Tongue (tissue), 2 donors: ENCODE data around the gene RUVBL1. TPM values are rescaled to one million over a fixed set of nuclear protein-coding genes. Genes with fewer than 3 reads are reported as not detected.

Experiments
- DNase-seq: peaks from one replicate; pipeline ENCODE4 v3.0.0-alpha.2; 2015
- total RNA-seq: library from RNA; depleted of rRNA; stranded (reverse); fragments of >200 nt; gene quantifications from one replicate; pipeline ENCODE4 v1.2.3, GENCODE V29; 2014

The RUVBL1 gene
- total RNA-seq, 1 donor from 2014 or later: 30.6 TPM

GRCh38 chr3:128133273-128133883 is 9.8 kb upstream of the RUVBL1 start:
- DNase-seq: peak; percentile 15

GRCh38 chr3:128131897-128132646 is 8.5 kb upstream of the RUVBL1 start:
- DNase-seq: no peak

- DNase-seq: no peak
Measured at GRCh38 chr3:128128251-128128650, 4.6 kb upstream of the RUVBL1 start.

GRCh38 chr3:128127236-128127635 is 3.6 kb upstream of the RUVBL1 start:
- no peak for DNase-seq

- DNase-seq: no peak
Measured at GRCh38 chr3:128123156-128123537, 465 bp downstream of the RUVBL1 start.

GRCh38 chr3:128122013-128122412 is 1.6 kb downstream of the RUVBL1 start:
- DNase-seq: no peak

- no peak for DNase-seq
Measured at GRCh38 chr3:128113817-128114794, 9.5 kb downstream of the RUVBL1 start.

- no peak for DNase-seq
Measured at GRCh38 chr3:128112357-128112968, 11.1 kb downstream of the RUVBL1 start.

- no peak for DNase-seq
Measured at GRCh38 chr3:128111147-128111546, 12.5 kb downstream of the RUVBL1 start.

- DNase-seq: peak; percentile 16
Measured at GRCh38 chr3:128107834-128108233, 15.8 kb downstream of the RUVBL1 start.

- DNase-seq: no peak
Measured at GRCh38 chr3:128103136-128103676, 20.4 kb downstream of the RUVBL1 start.

- DNase-seq: no peak
Measured at GRCh38 chr3:128100638-128101037, 23.0 kb downstream of the RUVBL1 start.

- DNase-seq: no peak
Measured at GRCh38 chr3:128100161-128100560, 23.5 kb downstream of the RUVBL1 start.

GRCh38 chr3:128098234-128098633 is 25.4 kb downstream of the RUVBL1 start:
- no peak for DNase-seq

- peak; percentile 87 for DNase-seq
Measured at GRCh38 chr3:128095222-128095703, 28.3 kb downstream of the RUVBL1 start.

GRCh38 chr3:128094295-128095151 is 29.1 kb downstream of the RUVBL1 start:
- no peak for DNase-seq

- DNase-seq: no peak
Measured at GRCh38 chr3:128091586-128091985, 32.0 kb downstream of the RUVBL1 start.

- DNase-seq: no peak
Measured at GRCh38 chr3:128089135-128089534, 34.5 kb downstream of the RUVBL1 start.

- no peak for DNase-seq
Measured at GRCh38 chr3:128084675-128085021, 39.0 kb downstream of the RUVBL1 start.

GRCh38 chr3:128083980-128084674 is 39.5 kb downstream of the RUVBL1 start:
- DNase-seq: no peak
